Activated T-cell treated with anti-CD3 and anti-CD28 coated beads for 1 hour (primary cell): ENCODE measurements around the gene GNG7.
"Not testable (repeated sequence)": the region's sequence is repeated elsewhere in the genome, so short reads cannot be mapped to it uniquely, and the experiment has no call there.

Experiments used
- DNase-seq: peaks from one replicate; pipeline ENCODE4 v3.0.0-alpha.2; 2020; ENCODE audit warnings: low read depth

GNG7 gene

DNA sequence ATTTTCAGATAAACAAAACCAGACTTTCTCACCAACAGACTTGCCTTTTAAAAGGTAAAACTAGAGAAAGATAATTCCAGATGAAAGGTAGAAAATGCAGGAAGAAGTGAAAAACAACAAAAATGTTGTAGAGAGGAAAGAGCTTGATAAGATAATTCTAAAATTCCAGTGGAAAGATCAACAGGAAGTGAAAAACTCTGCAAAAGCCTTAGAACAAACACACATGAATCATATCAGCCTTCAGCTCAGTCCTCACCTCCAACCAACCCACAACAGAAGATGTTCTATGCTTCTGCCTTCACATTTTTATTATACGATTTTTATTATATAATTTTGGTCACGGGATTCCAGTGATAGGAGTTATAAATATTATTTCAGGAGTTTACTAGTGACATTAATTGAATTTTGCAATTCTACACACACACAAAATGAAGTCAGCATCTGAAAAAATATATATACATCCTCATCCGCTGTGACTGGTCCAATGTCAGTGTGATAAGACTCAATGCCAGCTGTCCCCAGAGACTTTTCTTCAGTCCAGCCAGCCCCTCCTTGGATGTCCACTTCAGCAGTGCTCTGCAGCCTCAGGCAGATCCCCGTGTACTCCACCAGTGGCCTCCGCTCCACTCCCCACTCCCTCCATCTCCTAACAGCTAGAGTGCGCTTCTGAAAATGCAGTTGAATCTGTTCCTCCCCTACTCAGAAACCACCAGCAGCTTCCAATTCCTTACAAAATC lies 168.6 kb downstream of the GNG7 start:
- no peak for DNase-seq

DNA sequence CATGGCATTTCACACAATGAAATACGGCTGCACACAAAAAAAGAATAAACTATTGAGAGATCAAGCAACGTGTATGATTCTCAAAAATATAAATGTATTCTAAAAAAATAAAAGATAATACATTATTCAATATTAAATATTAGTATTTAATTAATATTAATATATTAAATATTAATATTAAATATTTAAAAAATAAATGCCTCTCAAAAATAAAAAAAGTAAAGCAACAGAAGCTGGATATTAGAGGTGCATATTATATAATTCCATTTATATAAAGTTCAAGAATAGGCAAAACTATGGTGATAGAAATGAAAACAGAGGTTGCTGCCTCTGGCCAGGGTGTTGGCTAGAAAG lies 169.4 kb downstream of the GNG7 start:
- DNase-seq: no peak

DNA sequence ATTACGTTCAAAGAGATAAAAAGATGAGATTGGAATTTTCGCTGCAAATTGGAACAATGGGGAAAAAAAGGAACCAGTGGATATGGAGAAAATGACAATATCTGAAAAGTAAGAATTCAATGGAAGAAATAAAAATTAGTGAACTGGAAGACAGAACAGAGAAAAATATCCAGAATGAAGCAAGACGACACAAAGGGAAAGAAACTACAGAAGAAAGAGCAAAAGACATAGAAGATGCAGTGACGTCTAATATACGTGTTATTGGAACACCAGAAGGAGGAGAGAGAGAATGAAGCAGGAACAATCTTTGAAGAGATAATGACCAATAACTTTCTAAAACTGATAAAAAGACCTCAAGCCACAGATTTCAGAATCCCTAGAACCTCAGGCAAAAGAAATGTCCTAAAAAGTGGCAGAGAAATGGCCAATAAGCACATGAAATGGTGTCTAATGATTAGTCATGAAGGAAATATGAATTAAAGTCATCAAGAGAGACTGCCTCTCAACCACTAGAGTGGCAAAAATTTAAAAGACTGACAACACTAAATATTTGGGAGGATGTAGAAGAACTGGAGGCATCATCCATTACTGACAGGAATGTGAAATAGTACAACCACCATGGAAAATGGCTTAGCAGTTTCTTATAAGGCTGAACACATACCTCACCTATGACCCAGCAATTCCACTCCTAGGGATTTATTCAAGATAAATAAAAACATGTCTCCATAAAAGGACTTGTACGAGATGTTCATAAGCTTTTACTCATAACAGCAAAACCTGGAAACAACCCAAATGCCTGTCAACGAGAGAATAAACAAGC lies 170.0 kb downstream of the GNG7 start:
- DNase-seq: no peak

DNA sequence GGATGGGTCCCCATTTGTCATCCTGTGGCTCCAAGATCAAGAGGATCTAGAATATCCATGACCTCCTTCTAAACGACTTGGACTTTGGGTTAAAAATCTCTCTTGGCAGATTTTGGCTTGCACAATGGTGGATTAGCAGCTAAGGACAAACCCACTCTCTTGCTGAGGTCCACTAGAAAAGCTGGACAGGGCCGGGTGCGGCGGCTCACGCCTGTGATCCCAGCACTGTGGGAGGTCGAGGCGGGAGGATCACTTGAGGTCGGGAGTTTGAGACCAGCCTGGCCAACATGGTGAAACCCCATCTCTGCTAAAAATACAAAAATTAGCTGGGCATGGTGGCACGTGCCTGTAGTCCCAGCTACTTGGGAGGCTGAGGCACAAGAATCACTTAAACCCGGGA lies 172.6 kb downstream of the GNG7 start:
- DNase-seq: not testable (repeated sequence)

DNA sequence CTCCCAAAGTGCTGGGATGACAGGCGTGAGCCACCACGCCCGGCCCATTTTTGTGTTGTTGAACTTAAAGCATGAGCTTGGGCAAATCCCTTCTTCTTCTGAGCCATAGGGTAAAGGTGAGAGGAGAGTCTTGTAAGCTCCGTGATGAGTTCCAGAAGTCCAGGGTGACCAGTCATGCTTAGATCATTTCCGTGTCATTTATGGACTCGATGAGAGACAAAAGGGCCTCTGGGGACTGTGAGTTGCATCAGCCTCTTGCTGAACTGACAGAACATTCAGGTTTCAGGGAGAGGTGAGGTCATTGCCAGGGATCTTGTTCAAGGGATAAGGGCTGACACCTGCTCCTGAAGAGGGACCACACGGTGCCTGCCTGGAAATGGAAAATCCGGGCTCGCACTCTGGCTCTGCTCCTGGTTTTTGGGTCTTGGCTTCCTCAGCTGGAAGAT lies 173.0 kb downstream of the GNG7 start:
- no peak for DNase-seq

DNA sequence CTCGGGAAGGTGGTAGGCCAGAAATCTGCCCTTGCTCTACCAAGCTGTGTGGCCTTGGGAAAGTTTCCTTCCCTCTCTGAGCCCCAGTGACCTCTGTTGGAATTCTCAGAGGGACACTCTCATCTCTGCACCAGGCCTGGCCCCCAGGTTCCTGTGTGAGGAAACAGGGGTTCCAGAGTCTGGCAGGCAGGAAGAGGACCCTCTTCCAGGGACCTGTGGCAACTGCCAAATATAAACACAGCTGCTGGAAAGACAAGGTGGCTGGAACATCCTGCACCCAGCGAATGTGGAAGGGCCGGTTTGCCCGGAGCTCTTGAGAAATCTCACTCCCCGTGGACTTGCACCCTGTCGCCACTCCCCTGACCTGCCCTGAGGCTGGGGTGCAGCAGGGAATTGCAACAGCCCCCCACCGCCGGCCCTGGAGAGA lies 173.8 kb downstream of the GNG7 start:
- DNase-seq: no peak

DNA sequence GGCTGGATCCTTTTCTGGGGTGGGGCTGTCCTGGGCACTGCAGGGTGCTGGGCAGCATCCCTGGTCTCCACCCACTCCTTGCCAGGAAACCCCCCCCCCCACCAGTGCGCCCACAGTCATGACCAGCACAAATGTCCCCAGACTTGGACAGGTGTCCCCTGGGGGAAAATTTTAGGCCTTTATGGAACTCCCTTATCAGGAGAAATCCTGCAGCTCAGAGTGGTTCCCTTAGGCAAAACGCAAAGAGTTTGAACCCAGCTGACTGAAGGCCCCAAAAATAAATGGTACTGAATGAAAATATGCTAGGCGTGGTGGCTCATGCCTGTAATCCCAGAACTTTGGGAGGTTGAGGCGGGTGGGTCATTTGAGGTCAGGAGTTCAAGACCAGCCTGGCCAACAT lies 174.8 kb downstream of the GNG7 start:
- DNase-seq: no peak

DNA sequence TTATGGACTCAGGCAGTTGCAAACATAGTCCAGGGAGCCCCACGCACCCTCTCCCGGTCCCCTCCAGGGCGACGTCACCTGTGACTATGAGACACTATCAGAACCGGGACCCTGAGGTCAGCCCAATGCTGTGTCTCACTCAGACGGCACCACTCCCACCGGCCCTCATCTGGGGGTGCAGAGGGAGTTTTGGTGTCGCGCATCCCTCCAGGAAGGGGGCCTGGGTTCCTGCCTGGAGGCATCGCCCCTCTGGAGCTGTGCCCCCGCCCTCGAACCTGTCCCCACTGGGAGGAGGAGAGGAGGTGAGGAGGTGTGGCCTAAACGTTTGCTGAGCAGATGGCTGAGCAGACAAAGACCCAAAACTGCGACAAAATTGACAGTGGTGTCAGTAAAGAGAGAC lies 175.3 kb downstream of the GNG7 start:
- no peak for DNase-seq

DNA sequence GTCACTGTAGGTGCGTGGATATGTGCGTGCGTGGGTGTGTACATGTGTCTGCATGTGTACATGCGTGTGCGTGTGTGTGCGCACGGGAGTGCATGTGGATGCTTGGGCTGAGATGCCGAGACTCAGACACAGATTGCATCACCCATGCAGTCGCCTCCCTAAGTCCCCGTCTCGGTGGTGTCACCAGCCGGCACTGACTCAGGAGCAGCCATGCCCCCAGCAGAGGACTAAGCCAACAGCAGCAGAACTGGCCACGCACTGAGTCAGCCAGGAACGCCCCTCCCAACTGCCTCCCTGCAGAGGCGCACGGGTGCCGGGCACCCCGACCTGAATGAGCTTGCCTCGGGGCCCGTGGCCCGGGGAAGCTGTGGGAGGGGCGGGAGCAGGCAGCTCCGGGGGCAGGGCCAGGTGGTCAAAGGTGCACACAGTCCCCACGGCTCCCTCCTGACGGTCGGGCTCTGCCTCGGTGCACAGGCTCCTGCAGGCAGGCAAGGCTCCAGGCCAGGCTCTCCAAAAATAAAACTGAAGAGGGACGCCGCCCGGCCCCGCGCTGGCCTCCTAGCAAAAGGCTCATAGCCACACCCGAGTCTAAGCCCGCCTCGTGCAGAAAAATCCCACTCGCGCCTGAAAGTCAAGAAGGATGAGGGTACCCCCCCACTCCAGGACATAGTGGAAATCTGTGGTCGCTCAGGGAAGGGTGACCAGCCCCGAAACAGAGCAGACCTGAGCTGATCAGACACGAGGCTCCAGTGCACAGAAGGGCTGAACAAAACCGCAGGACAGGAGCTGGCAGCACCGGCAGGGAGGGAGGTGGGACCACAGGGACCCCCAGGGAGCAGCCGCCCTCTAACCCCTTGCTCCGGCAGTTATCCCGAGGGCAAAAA lies 177.4 kb downstream of the GNG7 start:
- DNase-seq: no peak

DNA sequence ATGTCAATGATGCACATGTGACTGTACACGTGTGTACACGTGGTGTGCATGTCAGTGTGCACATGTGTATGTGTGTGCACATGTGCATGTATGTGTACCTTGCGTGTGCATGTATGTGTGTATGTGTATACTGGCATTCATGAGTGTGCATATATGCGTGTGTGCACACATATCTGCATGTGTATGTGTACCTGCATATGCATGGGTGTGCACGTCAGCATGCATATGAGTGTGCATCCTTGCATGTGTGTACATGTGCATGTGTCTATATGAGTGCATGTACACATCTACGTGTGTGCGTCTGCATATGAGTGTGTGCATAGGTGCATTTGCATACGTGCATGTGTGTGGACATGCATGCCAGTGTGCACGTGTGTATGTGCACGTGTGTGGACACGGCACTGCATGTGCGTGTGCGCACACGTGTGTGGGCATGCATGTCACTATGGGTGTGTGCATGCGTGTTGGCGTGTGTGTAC lies 178.1 kb downstream of the GNG7 start:
- no peak for DNase-seq

DNA sequence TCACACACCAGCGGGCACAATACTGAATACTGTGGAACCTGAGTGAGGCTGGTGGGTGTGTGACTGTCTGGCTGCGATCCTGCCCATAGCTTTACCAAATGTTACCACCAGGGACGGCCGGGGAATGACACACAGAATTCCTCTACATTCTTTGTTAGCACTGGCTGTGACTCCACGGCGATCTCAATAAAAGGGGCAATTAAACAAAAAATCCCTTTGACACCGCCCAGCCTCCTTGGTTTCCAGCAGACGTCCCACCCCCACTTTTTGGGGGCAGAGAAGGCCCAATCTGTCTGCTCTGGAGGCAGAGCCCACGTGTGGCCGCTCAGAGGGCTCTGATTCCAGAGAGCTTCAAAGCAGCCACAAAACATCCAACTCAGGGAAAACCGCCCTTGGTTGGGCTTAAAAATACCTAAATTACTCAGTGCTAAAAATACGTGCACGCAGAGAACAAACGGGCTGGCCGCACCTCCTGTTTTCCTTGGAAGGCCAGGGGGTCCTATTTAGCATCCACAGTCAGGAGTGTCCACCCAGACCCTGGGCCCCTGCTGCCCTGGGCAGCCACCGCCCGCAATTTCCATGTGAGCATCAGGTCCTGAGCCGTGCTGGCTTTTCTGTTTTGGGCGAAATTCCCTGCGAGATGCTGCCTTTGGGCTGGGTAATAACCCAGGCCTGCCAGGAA lies 178.7 kb downstream of the GNG7 start:
- no peak for DNase-seq

DNA sequence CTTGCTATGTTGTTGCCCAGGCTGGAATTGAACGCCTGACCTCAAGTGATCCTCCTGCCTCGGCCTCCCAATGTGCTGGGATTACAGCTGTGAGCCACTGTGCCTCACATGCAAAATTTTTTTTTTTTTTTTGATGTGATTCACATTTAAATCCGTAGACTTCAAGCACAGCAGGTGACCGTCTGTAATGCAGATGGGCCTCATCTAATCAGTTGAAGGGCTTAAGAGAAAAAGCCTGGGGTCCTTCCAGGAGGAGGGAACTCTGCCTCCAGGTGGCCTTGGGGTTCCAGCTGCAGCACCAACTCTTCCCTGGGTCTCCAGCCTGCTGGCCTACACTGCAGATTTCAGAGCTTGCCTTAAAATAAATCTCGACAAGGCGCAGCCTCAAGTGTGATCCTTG lies 183.0 kb downstream of the GNG7 start:
- DNase-seq: no peak

DNA sequence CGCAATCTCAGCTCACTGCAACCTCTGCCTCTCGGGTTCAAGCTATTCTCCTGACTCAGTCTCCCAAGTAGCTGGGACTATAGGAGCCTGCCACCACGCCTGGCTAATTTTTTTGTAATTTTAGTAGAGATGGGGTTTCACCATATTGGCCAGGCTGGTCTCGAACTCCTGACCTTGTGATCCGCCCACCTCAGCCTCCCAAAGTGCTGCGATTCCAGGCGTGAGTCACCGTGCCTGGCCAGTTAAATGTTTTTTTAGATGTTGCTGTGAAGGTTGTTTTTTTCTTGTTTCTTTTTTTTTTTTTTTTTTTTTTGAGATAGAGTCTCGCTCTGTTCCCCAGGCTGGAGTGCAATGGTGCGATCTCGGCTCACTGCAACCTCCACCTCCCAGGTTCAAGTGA lies 183.6 kb downstream of the GNG7 start:
- DNase-seq: not testable (repeated sequence)

DNA sequence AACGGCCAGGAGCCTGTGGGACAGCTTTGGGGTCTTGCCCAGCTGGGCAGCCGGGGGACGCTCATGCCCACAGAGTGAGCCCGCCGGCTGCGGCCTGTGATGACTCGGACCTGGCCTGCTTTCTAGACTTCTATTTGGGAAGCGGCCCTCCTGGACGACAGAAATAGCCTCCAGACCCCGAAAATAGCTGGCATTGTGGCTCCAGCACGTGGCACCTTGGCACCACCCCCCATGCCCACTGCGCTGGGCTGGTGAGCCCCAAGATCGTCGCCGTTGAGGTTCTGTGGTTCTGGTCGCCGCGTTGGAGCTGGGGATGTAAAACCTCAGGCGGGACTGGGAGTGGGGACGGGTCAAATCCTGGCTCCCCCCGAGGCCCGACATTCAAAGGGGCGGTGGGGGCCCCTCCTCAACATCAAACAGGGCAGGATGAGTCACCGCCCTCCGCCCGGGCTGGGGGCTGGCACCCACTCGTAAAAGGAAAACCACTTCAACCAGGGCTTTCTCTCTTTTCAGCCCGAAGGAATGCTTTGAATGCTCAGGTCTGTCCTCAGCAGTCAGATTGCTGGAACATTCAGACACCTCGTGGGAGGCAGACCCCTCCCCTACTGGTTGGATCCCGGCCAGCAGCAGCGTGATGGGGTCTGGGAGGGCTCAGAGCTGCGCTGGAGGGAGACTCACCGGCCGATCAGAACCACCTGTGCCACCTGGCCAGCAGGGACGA lies 184.5 kb downstream of the GNG7 start:
- no peak for DNase-seq

DNA sequence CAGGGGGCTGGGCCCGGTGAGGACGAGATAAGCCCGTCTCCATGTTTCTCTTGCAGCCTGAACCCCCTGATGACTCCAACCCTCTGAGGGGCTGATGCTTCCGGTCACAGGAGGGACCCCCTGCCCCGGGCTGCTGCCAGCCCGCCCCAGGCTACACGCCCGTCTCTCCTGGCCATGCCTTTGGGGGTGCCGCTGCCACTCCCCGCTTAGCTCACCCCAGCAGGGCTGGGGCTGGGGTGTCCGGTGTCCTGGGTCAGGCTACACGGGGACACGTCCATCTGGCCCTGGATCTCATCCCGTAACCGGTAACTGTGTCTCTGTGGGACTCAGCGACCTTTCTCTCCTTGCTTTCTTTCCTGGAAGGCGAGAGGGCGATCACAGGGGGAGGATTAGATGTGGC lies 185.8 kb downstream of the GNG7 start:
- no peak for DNase-seq

DNA sequence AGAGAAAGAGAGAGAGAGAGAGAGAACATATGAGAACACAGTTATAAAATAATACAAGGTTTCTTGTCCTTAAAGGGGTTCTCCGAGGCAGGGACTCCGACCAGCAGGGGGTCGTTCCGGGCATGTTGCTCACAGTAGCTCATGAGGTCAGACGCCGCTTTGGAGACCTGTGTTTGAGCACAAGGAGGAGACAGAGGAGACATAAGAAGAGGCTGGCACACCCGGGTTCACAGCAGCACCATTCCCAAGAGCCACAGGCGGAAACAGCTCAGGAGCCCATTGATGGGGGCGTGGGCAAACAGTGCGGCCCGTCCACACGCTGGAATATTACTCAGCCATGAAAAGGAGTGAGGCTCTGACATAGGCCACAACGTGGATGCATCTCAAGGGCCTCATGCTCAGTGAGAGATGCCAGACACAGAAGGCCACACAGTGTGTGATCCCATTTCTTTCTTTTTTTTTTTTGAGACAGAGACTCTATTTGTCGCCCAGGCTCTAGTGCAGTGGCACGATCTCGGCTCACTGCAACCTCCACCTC lies 187.4 kb downstream of the GNG7 start:
- DNase-seq: no peak

DNA sequence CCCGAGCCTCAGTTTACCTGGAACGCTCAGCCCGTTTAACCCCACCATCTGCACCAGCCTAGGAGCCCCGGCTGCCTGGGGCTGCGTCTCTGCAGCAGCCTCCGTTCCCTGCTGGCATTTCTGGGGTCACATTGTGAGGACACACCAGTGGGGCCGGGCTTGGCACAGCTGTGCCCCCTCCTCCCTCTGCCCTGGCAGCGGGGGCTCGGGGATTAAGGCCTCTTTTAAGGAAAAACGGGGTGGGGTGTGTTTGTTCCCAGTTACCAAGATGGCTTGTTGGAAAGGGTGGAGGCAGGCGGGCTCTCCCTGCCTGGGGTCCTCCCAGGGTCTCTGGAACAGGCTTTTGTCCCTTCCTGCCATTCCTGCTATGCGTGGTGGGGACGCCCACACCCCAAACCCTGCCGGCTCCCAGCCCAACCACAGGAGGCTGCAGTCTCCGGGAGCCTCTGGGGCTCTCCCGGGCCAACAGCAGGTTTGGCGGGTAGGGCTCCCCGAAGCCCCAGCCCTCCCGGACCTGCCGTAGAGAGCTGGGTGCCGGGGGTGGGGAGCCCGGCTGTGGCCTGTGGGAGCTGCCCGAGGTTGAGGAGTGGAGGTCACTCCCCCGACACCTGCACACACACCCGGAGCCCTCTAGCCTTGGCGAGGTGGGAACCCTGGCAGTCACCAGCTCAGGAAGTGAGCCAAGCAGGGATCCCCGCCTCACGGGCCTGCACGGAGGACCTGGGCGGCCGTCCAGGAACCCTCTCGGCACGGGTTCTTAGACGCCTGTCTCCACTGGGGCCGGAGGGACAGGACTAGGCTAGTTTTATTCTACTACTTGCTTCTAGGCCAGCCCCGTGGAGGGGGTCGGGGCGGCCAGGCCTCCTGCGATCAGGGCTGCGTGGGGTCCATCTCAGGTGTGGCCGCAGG lies 189.7 kb downstream of the GNG7 start:
- DNase-seq: no peak

DNA sequence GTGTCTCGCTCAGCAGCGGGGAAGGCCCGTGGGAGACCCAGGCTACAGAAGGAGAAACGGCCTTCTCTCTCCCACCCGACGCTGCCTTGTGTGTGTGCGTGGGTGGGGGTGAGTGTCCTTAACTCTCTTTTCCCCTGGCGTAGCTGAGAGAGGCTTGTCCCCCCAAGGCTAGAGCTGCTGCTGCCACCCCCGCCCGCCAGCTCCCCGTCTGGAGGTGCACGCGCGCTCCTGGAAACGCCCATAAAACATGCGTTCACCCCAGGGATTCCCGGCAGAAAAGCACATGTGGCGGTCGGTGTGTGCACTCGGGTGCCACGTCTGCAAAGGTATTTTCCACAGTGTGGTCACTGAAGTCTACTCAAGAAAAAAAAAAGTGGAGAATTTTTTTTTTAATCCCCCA lies 190.5 kb downstream of the GNG7 start:
- DNase-seq: no peak

DNA sequence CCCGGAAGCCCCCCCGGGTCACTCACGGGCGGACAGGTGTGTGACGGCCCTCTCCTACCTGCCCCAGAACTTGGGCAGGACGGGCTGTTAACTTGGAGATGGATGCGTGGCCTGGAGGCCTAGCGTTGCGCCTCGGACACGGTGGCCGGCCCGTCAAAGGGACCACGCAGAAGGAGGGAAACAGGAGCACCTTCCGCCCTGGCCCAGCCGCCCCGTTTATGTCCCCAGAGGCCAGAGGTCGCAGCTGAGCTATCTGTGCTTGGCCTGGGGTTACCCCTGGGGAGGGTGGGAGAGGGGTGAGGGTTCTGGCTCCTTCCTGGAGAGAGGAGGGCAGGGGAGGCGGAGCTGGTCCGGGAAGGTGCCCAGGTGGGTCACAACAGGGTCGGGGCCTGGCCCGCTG lies 190.9 kb downstream of the GNG7 start:
- no peak for DNase-seq

DNA sequence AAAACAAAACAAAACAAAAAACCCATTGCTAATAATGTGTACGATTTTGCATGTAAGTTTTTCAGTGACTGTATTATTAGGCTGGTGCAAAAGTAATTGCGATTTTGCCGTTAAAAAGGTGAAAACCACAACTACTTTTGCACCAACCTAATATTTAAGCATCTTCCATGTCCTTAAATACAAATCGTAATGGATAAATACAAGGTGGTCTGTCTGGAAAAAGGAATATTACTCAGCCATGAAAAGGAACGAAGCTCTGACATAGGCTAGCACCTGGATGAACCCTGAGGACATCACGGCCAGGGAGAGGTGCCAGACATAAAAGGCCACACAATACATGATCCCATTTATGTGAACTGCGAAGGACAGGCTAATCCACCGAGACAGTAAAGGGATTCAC lies 193.4 kb downstream of the GNG7 start:
- DNase-seq: no peak
